Suprapubic skin (tissue), 3 donors: ENCODE results near the gene MXI1.

ENCODE experiments used
- CTCF ChIP-seq, 2 donors: fragments of 200-600 bp in 1 of 2; fragments of 450-650 bp in 1 of 2; sonication (generic) in 1 of 2; IDR thresholded peaks; one replicate each; pipeline ENCODE4 v1.5.1; 2016 to 2019; ENCODE audit warnings: antibody characterized with exemption in 2 of 2, mild to moderate bottlenecking in 1 of 2, moderate library complexity in 1 of 2
- POLR2A ChIP-seq, 2 donors: fragments of 450-650 bp; IDR thresholded peaks; one replicate each; pipeline ENCODE4 v1.6.1; 2017; ENCODE audit warnings: antibody characterized with exemption in 2 of 2, mild to moderate bottlenecking in 2 of 2, moderate library complexity in 2 of 2

- TF ChIP-seq CTCF (IDR thresholded peaks at IDR 0.05), result no peak
- TF ChIP-seq POLR2A (IDR thresholded peaks at IDR 0.05), result no peak
These were observed 19.7 kb downstream of the MXI1 start for GRCh38 chr10:110226926-110227641.
